ENCODE results near the gene PHACTR1.

Gene PHACTR1

DNA sequence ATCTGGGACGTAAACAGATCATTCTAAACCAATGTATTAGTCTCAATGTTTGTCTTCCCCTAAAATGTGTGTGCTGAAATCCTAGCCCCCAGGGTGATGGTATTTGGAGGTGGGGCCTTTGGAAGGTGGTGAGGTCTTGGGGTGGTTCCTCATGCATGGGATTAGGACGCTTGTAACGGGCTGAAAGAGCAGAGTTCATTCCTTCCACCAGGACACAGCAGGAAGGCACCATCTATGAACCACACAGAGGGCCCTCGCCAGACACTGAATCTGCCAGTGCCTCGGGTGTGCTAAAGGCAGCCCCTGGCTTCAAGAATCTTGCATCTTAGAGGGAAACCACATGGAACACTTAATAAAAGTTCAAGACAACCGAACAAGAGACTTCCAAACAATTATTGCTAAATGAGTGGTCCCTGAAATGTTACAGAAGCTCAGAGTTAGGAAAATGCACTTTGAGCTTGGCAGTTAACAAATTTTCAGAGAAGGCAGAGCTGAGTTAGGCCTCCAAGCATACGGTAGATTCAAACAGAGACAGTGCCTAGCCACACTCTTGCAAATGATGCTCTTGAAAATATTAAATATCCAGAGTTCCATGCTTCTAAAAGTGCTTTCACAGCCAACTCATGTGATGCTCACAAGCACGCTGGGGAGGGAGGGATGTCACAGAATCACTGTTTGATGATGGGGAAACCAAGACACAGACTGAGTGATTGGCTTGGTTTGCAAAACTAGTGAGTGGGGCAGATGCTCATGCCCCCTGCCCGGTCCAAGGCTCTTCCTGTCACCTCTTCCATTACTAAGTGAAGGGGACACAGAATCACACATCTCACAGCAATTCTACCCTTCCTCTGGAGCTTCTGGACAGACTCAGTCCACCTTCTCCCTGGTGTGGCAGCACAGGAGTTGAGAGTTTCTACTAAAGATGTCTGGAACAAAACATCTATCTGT is 584.4 kb downstream of the PHACTR1 start:
- ATAC-seq, result no peak
- TF ChIP-seq, protein P1, sequence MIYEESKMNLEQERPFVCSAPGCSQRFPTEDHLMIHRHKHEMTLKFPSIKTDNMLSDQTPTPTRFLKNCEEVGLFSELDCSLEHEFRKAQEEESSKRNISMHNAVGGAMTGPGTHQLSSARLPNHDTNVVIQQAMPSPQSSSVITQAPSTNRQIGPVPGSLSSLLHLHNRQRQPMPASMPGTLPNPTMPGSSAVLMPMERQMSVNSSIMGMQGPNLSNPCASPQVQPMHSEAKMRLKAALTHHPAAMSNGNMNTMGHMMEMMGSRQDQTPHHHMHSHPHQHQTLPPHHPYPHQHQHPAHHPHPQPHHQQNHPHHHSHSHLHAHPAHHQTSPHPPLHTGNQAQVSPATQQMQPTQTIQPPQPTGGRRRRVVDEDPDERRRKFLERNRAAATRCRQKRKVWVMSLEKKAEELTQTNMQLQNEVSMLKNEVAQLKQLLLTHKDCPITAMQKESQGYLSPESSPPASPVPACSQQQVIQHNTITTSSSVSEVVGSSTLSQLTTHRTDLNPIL (CRISPR knock-in tag; IDR thresholded peaks at IDR 0.05; ENCODE audit: low read depth), result no peak
- TF ChIP-seq GLIS3 (CRISPR knock-in tag; IDR thresholded peaks at IDR 0.05), result no peak
- TF ChIP-seq ESRRG (CRISPR knock-in tag; IDR thresholded peaks at IDR 0.05), result no peak

DNA sequence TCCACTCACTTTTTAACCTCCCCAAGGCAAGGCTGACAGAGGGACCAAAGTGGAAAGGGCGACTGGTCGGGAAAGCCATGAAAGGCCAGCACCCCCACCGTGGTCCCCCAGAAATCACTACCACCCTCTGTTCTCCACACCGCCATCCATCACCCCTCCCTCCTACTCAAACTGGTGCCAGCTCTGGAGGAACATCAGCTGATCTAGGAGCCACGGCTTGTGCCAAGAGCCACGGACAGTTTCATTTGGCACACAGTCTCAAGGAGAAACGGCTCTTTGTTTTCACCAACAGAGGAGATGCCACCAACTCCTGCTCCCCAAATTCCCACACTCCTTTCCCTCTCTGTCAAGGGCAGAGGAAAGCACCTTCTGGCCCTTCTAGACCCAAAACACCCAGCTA is 585.7 kb downstream of the PHACTR1 start:
- TF ChIP-seq, protein P2, sequence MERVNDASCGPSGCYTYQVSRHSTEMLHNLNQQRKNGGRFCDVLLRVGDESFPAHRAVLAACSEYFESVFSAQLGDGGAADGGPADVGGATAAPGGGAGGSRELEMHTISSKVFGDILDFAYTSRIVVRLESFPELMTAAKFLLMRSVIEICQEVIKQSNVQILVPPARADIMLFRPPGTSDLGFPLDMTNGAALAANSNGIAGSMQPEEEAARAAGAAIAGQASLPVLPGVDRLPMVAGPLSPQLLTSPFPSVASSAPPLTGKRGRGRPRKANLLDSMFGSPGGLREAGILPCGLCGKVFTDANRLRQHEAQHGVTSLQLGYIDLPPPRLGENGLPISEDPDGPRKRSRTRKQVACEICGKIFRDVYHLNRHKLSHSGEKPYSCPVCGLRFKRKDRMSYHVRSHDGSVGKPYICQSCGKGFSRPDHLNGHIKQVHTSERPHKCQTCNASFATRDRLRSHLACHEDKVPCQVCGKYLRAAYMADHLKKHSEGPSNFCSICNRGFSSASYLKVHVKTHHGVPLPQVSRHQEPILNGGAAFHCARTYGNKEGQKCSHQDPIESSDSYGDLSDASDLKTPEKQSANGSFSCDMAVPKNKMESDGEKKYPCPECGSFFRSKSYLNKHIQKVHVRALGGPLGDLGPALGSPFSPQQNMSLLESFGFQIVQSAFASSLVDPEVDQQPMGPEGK (CRISPR knock-in tag; IDR thresholded peaks at IDR 0.05; ENCODE audit: borderline replicate concordance), result no peak
- TF ChIP-seq ZFP30 (CRISPR knock-in tag; IDR thresholded peaks at IDR 0.05) (no peak), SNAI2 (CRISPR knock-in tag; IDR thresholded peaks at IDR 0.05) (no peak), ZFP3 (CRISPR knock-in tag; IDR thresholded peaks at IDR 0.05) (no peak), TCF4 (CRISPR knock-in tag; IDR thresholded peaks at IDR 0.05; ENCODE audit: borderline replicate concordance) (no peak), TOX (CRISPR knock-in tag; IDR thresholded peaks at IDR 0.05; ENCODE audit: borderline replicate concordance) (no peak), ZC3H10 (CRISPR knock-in tag; IDR thresholded peaks at IDR 0.05) (no peak), ESRRG (CRISPR knock-in tag; IDR thresholded peaks at IDR 0.05) (no peak), BACH2 (CRISPR knock-in tag; IDR thresholded peaks at IDR 0.05; ENCODE audit: borderline replicate concordance) (no peak), RARB (CRISPR knock-in tag; IDR thresholded peaks at IDR 0.05) (no peak), ISL1 (CRISPR knock-in tag; IDR thresholded peaks at IDR 0.05) (no peak), OSR1 (CRISPR knock-in tag; IDR thresholded peaks at IDR 0.05) (no peak), CSDC2 (CRISPR knock-in tag; IDR thresholded peaks at IDR 0.05) (no peak)
- TF ChIP-seq, protein P3, sequence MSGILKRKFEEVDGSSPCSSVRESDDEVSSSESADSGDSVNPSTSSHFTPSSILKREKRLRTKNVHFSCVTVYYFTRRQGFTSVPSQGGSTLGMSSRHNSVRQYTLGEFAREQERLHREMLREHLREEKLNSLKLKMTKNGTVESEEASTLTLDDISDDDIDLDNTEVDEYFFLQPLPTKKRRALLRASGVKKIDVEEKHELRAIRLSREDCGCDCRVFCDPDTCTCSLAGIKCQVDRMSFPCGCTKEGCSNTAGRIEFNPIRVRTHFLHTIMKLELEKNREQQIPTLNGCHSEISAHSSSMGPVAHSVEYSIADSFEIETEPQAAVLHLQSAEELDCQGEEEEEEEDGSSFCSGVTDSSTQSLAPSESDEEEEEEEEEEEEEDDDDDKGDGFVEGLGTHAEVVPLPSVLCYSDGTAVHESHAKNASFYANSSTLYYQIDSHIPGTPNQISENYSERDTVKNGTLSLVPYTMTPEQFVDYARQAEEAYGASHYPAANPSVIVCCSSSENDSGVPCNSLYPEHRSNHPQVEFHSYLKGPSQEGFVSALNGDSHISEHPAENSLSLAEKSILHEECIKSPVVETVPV (CRISPR knock-in tag; IDR thresholded peaks at IDR 0.05), result no peak
- TF ChIP-seq, protein P1 (CRISPR knock-in tag; IDR thresholded peaks at IDR 0.05; ENCODE audit: low read depth), result no peak
- TF ChIP-seq, protein P4, sequence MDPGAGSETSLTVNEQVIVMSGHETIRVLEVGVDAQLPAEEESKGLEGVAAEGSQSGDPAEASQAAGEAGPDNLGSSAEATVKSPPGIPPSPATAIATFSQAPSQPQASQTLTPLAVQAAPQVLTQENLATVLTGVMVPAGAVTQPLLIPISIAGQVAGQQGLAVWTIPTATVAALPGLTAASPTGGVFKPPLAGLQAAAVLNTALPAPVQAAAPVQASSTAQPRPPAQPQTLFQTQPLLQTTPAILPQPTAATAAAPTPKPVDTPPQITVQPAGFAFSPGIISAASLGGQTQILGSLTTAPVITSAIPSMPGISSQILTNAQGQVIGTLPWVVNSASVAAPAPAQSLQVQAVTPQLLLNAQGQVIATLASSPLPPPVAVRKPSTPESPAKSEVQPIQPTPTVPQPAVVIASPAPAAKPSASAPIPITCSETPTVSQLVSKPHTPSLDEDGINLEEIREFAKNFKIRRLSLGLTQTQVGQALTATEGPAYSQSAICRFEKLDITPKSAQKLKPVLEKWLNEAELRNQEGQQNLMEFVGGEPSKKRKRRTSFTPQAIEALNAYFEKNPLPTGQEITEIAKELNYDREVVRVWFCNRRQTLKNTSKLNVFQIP (CRISPR knock-in tag; IDR thresholded peaks at IDR 0.05; ENCODE audit: borderline replicate concordance, low read depth), result no peak
- ATAC-seq, result no peak

DNA sequence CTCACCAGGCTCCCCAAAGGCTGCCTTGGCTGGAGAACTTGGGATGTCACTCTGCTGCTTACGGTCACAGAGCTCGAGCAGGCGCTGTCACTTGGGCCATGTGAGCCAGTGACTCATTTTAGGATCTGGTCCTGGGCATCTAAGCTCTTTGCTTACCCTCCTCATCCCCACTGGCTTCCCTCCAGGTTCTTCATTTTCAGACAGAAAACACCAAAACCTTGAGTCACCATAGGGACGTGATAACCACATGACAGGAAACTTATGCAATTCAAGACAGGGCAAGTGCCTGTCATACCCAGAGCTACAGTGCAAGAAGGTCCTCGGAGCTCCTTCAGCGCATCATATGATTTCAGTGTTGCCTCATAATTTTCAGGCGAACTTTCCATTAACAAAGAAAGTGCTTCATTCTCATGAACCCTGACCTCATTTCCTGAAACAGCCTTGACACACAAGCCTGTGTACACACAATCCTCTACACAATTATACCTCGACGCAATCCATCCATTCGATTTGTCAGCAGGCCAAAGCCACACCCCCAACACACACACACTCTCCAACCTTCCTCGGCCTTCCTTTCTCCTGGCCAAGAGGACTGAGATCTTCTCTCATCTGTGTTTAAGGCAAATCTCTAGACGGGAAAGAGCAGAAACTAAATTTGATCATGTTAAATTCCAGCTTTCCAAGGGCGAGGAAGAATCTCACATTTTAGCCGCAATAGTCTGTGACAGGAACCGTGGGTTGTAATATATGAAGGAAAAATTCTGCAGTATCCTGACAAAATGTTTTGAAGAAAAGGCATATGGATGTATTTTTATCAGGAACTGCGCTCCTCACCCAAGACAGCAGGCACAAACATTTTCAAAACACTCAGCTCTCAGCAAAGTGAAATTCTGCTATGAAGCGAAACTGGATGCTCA is 586.4 kb downstream of the PHACTR1 start:
- ATAC-seq, result peak; percentile 84
- TF ChIP-seq ZFP3 (CRISPR knock-in tag; IDR thresholded peaks at IDR 0.05) (no peak), ISL1 (CRISPR knock-in tag; IDR thresholded peaks at IDR 0.05) (peak; percentile 10; the same call in 1 of the 2 replicates)

DNA sequence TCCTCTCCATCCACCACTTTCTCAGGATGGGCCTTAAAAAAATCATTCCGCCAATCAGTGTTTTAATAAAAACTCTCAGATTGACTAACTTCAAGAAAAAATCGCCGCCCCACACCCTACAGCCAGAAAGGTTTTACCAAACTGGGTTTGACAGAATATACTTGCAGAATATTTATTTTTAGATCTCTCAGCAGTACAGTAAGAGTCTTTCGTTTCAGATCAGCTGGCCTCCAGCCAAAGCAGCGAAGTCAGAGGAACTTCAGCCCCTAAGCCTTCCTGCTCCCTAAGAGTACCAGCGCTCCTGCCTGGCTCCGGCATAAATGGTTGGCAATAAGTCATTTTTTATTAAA is 587.1 kb downstream of the PHACTR1 start:
- ATAC-seq, result peak; percentile 86
- TF ChIP-seq ARNTL (CRISPR knock-in tag; IDR thresholded peaks at IDR 0.05; ENCODE audit: borderline replicate concordance, low read depth) (no peak), GLIS3 (CRISPR knock-in tag; IDR thresholded peaks at IDR 0.05) (no peak), BACH2 (CRISPR knock-in tag; IDR thresholded peaks at IDR 0.05; ENCODE audit: borderline replicate concordance) (no peak), TCF4 (CRISPR knock-in tag; IDR thresholded peaks at IDR 0.05; ENCODE audit: borderline replicate concordance) (no peak), ZNF8 (CRISPR knock-in tag; IDR thresholded peaks at IDR 0.05) (no peak)

All from SK-N-SH treated with all-trans-retinoic acid at 6 μM for 48 hours (cell line).